NCI-H510A (cell line): ENCODE results near the gene DDX59.
"Not testable (repeated sequence)": the region's sequence is repeated elsewhere in the genome, so short reads cannot be mapped to it uniquely, and the experiment has no call there.

Source experiments
- DNase-seq: peaks from one replicate; lab custom pipeline; 2025; lab: John Stamatoyannopoulos, UW

DDX59 gene

GRCh38 chr1:200670242-200671118 lies 773 bp upstream of the DDX59 start:
- DNase-seq: peak; percentile 19

GRCh38 chr1:200668514-200669313 lies 993 bp downstream of the DDX59 start:
- no peak for DNase-seq

GRCh38 chr1:200666309-200666708 lies 3.4 kb downstream of the DDX59 start:
- DNase-seq: no peak

- no peak for DNase-seq
Measured at GRCh38 chr1:200665861-200666260, 3.8 kb downstream of the DDX59 start.

- no peak for DNase-seq
Measured at GRCh38 chr1:200660719-200661118, 9.0 kb downstream of the DDX59 start.

GRCh38 chr1:200659269-200659668 lies 10.4 kb downstream of the DDX59 start:
- no peak for DNase-seq

- no peak for DNase-seq
Measured at GRCh38 chr1:200658037-200658818, 11.5 kb downstream of the DDX59 start.

GRCh38 chr1:200654660-200655059 lies 15.0 kb downstream of the DDX59 start:
- DNase-seq: no peak

GRCh38 chr1:200653022-200653462 lies 16.7 kb downstream of the DDX59 start:
- DNase-seq: no peak

GRCh38 chr1:200652378-200652777 lies 17.3 kb downstream of the DDX59 start:
- DNase-seq: no peak

- no peak for DNase-seq
Measured at GRCh38 chr1:200646515-200646914, 23.2 kb downstream of the DDX59 start.

- no peak for DNase-seq
Measured at GRCh38 chr1:200644021-200644420, 25.7 kb downstream of the DDX59 start.

GRCh38 chr1:200642481-200642880 lies 27.2 kb downstream of the DDX59 start:
- no peak for DNase-seq

- DNase-seq: no peak
Measured at GRCh38 chr1:200640963-200641401, 28.7 kb downstream of the DDX59 start.

- DNase-seq: no peak
Measured at GRCh38 chr1:200640373-200640962, 29.2 kb downstream of the DDX59 start.

- DNase-seq: no peak
Measured at GRCh38 chr1:200638073-200638472, 31.6 kb downstream of the DDX59 start.

GRCh38 chr1:200636681-200637080 lies 33.0 kb downstream of the DDX59 start:
- no peak for DNase-seq

GRCh38 chr1:200634261-200635122 lies 35.2 kb downstream of the DDX59 start:
- DNase-seq: no peak

- no peak for DNase-seq
Measured at GRCh38 chr1:200631375-200631774, 38.3 kb downstream of the DDX59 start.

- not testable (repeated sequence) for DNase-seq
Measured at GRCh38 chr1:200630515-200630899, 39.2 kb downstream of the DDX59 start.
